GM19240 (cell line): ENCODE data around the gene STARD5.

Experiments
- DNase-seq: peaks from one replicate; pipeline ENCODE4 v3.0.0; 2011; ENCODE audit warnings: low spot score; ENCODE audit not compliant: insufficient read length

Gene STARD5

DNA sequence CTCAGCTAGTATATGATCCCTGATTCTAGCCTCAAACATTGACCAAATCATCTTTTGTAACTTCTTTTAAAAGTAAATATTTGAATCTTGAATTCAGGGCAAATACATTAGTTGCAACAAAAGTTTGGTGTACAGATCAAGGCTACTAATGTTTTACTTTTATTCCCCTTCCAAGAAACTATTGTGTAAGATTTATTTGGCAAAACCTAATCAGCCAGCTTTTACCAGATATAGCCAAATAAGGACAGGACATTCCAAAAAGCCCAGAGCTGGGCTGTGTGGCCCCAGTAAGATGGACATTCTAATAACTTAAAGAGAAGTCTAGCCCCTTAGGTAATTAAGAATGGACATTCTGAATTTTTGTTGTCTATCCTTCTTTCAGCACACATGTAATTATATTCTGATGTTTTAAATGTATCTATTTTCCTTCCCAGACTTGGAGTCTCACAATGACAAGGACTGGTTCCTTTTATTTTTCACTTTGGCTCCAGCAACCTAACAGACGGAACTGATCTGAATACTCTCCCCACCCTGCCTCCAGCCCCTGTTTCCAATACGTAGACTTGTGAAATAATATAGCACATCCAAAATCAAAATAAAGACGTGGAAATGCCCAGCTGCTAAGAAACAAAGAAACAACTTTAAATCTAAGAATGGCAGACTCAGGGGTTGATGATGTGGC, 48.1 kb downstream of the STARD5 start:
- DNase-seq: no peak

DNA sequence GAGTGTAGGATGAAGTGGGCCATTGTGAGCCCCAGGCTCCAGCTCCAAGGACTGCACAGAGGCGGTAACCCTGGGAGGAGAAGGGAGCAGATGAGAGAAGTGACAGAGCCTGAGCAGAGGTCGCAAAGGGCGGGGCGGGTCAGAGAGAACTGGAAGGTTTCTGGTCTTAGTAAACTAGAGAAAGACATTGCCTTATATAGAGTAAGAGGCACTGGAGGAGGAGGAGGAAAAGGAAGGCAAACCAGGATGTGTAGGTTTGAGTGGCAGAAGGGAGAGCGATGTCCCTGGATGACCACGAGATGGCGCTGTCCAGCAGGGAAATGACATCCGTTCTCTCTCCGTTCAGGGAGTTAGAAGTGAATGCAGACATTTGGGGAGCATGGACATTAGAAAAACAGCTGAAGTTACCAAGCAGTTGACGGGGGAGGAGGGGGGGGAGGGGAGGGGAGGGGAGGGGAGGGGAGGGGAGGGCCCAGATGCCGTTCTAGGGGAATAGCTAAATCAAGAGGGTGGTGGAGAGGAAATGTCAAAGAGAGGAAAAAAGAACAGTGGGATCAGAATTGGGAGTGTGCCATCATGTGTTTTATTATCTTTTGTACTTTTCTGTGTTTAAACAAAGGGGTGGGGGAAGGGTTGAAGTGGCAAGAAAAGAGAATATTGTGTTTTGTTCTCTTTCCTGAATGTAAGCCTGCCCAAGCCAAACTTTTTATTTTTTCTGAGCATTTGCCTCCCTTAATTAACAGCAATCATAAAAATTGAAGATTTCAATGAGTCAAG, 48.8 kb downstream of the STARD5 start:
- peak; percentile 65 for DNase-seq

DNA sequence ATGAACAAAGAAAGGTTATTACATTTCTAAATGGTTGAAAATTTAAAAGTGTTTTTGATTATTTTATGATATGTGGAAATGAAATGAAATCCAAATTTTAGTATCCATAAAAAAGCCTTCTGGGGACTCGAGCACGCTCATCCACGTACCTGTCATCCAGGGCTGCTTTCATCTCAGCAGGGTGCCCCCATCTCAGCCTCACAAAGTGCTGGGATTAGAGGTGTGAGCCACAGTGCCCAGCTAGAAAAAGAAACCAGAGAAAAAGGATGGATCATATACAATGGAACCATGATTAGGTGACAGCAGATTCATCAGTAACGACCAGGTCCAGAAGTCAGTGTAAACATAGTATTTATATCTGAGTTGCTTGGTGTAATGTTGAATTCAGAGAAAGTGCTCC, 49.7 kb downstream of the STARD5 start:
- DNase-seq: no peak

DNA sequence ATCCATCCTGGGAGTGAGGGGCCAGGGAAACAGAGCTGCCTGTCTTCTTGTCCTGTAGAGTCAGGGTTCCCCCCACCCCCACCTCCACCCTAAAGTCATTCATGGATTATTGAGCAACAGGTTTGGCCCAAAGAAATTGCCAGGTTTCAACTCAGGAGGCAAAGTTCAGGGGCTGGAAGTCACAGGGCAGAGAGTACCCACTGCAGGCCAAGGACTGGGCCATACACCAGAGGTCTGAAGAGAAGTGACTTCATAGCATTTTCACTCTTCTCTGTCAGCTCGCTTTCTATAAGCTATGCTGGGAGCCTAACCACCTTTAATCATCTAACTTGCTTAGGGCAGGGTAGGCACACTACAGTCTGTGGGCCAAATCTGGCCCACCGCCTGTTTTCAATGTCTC, 50.1 kb downstream of the STARD5 start:
- DNase-seq: no peak

DNA sequence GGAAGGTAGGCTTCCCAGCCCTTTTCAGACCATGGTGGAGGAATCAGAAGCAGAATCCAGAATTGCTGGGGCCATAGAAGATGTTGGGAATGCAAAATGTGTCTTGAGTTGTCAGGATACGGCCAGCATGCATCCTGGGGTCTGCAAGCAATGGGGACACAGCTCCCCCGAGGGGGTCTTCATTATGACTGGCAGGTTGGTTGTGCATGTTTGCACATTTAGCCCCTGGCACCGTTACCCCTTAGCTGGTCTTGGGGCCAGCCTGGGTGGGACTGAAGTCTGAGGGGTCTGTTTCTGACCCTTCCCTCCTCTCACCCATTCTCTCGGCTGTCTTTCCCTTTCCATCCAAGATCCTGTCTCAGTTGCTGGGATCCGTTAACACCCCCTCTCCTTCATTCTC, 50.7 kb downstream of the STARD5 start:
- no peak for DNase-seq

DNA sequence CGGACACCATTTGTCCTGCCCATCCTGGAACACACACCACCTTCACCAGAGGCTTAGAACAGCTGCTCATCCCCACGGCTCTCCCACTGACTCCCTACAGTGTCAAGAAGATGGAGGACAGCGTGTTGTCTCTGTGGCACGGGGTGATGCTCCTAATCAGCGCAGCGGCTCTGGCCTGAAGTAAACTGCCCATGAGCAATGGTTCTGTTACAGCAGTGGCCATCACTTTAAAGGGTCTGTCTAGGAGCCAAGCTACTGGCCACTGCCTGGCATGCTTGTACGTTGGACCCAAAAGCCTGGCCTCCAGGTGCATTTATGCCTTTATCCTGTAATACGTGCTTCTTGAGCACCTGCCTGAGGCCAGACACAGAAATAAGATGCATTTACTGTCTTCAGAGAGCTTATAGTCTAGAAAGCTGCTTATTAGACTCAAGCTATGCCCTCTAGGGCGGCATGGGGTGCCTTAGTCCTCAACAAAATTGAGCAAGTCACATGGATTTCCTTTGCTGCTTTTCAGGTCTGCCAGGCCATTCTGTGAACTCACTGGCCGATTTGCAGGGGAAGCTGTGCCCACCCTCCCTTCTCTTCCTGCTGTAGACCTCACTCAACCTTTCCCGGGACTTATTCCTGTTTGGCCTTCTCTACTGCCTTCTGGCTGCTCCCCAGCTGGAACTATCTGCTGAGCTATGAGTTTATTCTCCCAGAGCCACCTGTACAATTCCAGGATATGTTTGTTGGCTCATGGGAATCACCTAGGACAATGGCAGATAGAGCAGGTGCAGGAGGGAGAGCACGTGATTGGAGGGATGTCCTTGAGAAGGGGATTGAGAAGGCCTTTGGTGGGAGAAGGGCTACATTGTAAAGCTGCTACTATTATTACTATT, 51.9 kb downstream of the STARD5 start:
- no peak for DNase-seq

DNA sequence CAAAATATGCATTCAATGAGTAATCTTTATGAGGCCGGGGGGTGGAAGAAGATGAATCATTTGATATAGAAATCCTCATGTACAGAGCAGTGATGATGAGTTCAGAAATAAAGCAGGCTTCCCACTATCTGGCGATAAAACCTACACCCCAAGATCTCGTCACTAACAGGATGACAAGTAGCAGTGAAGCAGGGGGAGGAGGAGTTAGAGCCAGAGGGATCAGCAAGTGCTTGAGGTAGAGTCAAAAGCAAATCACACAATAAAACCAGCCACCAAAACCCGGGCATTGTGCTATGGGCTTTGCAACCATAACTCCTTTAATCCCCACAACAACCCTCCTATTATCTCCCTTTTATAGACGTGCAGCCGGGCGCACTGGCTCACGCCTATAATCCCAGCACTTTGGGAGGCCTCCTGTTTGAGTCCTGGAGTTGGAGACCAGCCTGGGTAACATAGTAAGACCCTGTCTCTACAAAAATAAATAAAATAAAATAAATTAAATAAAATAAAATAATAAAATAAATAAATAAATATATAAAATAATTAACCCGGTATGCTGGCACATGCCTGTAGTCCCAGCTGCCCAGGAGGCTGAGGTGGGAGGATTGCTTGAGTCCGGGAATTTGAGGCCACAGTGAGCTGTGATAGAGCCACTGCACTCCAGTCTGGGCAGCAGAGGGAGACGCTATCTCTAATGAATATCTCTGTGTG, 53.0 kb downstream of the STARD5 start:
- DNase-seq: no peak

DNA sequence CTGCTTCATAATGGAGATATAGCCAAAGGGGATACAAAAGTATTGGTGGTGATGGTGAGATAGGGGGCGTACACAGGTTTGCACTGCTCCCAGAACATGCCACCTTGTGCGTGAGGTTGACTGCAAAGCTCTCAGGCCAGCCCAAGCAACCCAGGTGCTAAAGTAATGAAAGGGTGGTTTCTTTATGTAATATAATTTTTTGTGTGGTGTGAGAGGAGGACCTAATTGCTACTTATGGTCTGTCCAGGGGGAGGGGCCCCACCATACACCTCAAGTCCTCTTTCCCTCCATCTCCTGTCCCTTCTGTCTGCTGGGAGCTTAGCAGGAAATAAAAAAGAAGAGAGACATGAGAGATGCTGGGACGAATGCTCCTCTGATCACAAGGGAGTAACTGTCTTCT, 53.8 kb downstream of the STARD5 start:
- DNase-seq: no peak

DNA sequence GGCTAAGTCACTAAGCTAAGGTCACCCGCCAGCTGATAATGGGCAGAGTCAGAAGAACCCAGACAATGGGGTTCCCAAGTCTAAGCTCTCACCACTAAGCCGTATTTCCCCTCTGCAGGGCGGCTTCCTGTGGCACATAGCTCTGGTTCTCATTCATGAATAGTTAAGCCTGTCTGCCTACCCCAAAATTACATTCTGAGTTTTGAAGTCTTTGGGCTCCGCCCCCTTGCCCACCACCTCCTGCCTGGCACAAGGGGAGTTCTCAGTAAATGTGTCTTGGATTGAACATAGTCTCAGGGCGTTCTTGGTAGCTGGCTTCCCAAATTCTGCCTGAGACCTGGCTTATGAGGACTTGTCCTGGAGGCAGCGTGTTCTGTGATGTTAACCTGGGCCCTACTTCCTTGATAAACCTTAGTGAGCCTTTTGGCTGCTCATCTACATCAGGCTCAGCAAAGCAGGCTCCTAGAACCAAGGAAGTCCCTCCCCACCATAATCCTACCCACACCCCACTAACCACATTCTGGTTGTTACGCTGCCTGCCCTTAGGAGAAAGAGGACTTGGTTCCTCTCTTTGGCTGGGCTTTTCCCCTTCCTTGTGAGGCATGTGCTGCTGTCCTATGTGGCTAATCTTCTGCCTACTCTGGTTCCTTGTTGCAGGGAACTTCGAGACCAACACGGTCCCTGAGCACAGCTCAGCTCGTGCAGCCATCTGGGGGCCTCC, 54.9 kb downstream of the STARD5 start:
- DNase-seq: no peak

DNA sequence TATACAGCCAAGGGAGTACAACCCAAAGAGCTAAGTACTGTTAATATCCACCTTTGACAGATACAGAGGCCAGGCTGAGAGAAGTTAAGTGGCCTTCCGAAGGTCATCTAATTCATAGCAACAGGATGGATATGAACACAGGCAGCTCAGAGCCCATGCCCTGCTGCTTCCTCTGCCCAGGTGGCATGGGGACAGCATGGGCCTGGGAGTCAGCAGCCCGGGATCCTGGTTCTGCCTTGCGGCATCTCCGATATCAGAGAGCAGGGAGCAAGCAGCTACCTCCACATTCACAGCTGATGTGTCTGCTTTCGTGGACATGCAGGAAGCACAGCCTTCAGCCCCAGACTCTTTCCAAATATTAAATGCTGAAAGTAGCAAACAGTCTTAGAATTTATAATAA, 55.6 kb downstream of the STARD5 start:
- DNase-seq: no peak

DNA sequence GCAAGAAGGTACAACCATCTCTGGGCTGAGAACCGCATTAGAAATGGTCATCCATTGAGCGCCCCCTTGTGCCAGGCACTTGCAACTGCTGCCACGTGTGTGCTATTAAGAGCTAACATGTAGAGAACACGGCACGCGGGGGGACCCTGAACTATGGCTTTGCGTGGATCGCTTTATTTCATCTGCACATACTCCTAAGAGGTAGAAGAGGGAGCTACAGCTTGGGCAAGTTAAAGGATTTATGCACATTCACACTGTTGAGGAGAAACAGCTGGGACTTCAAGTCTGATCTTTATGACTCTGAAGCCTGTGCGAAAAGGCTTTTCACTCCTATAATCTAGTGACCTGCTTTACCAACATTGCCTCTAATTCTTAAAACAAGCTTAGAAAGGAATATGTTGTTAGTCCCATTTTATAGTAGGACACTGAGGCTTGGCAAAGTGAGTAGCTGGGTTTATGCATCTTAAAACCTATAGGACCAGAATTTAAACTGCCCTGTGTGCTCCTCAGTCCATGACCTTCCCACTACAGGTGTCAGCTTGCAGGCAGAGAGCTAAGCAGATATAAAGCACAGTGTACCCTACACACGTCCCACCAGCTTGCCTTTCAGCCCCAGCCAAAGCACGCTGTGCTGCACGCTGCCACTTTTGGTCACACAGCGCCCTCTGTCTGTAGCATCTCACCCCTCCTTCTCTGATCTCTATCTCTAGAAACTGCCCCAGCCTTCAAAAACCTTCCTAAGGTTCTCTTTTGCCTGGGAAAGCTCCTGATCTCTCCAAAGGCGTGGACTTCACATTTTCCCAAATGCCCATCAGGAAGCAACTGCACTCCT, 57.8 kb downstream of the STARD5 start:
- DNase-seq: peak; percentile 51

DNA sequence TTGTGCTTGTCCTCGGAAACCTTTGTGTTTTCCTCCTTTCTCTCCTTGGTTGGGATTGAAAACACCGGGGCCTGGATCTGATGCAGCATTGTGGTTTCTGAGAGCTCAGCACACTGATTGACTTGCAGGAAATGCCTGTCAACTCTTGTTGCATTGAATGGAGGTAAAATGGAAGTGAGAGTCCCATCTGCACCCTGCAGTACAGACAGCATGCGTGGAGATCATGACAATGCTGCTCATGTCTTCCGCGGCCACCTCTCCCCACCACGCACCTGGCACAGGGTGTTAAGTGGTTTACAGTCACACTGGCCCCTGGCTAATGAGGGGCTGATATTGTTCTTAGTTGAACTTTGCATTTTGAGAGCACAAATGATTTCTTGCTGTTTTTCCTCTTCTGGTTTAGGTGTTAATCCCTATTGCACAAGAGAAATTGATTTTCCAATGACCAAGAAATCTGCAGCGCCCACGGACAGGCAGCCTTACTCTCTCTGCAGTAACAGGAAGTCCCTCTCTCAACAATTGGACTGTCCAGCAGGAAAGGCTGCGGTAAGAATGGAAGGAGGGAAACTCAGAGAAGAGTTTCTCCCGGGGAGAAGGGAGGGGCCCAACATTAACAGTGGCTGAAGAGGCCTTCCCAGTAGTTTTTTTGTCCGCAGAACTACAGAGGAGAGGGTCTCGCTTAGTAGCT, 58.5 kb downstream of the STARD5 start:
- DNase-seq: no peak

DNA sequence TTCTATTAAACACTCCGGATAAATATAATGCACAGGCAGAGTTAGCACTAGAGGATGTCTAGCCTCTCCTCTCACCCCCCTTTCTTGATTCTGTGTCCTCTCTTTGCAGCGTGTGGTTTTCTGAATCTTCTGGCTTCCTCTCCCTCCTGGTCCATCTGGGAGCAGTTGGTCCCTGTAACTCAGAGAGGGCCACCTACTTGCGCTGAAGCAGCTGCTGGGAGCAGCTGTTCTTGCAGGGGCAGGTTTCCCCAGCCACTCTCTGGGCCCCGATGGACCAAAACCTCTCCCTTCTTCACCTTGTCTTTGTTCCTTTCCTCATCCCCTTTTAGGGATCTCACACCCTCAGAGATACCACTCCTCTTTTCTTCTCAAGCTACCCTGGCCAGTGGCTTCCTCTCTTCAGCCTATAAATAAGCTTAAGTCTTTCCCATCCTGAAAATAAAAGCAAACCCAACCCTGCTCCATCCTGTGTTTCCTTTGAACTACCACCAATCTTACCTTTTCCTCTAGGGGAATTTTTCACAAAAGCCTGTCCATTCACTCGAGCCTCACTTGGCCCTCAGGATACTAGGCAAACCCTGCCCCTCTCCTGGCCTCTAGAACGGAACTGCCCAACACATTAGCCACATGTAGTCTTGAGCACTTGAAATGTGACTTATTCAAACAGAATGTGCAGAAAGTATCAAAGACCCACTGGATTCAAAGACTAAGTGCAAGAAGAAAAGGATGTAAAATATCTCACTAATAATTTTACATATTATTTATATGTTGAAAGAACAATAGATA, 59.7 kb downstream of the STARD5 start:
- DNase-seq: no peak

DNA sequence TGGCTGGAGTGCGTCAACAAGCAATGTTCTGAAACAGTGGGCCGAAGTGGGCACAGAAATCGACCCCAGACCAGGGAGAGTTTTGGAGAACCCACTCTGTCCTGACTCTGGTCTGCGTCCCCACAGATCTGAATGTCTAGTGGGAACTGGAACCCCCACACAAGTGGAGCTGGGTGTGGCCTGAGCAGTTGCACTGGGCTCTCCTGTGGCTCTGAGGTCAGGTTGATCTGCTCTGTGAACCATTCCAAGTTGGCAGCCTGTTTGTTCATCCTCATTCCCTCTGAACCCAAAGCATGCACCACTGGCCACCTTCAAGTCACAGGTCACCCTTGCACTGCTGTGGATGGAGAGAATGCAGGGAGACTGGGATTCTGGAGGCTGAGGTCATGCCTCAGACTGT, 60.5 kb downstream of the STARD5 start:
- no peak for DNase-seq

DNA sequence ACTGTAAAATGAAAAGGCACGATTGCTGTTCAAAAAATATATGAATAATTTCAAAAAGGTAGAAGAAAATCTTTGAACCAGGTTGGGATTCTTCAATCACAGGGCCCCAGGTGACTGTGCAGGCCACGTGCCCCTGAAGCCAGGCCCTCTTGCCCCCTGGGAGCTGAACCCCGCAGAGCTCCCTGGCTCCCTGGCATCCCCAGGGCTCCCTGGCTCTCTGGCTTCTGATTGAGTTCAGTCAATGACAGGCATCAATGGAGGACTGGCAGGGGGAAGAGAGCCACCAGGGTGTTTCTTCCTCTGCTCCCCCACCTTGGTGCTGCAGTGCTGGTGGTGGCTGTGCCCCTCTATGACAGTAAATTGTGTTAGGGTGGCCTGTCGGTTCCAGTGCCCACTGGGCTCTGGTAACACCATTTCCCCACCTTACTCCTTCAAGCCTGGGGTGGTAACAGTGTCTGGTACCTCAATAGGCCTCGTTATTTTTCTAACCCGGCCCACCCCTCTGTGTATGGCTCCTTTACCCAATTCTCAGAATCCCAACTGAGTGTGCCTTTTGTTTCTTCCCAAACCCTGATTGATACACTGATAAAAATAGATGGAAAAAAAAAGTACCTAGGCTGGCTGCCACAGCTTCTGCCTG, 62.6 kb downstream of the STARD5 start:
- DNase-seq: no peak

DNA sequence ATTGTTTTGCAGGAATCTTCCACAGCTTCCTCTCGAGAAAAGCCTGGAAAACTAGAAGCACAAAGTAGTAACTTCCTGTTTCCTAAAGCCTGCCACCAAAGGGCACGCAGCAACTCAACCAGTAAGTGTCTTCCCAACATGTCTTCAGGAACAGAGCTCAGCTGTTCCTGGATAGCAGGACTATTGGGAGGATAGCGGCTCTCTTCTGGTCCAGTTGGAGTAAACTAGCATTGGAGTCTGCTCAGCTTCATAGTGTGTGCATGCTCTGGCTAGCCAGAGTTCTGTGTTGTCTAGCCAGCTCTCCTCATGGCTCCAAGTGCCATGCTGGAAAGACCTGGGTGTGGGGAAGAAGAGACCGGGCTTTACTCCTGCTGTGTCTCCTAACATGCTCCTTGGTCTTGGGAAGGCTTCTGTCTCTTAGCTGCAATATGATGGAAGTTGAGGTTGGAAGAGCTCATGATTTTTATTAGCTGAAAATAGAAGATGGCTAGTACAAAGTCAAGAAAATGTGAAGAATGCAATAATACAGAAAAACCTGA, 64.1 kb downstream of the STARD5 start:
- DNase-seq: no peak
